Naive thymus-derived CD4-positive, alpha-beta T cell (primary cell): ENCODE data around the gene SSTR4. TPM values are rescaled to one million over a fixed set of nuclear protein-coding genes. Genes with fewer than 3 reads are reported as not detected.

Experiments used
- ATAC-seq: fragments of 150-1000 bp; cut with Tn5 transposase; 2 replicates; pipeline ENCODE4 v1.10.0; 2021; ENCODE audit warnings: mild to moderate bottlenecking, moderate library complexity
- CTCF ChIA-PET: fragments of 350-600 bp; sonication (Branson Sonifier 250); formaldehyde crosslinking; loops from one replicate; lab custom pipeline; 2021; ENCODE audit warnings: antibody characterized with exemption; lab: Charles Lee
- POLR2A ChIA-PET: fragments of 350-600 bp; sonication (Branson Sonifier 250); formaldehyde crosslinking; loops from one replicate; lab custom pipeline; 2021; ENCODE audit warnings: antibody characterized with exemption, inconsistent platforms; lab: Charles Lee
- DNase-seq, 9 donors: peaks; one replicate each; pipeline versions ENCODE4 v3.0.0 to v3.0.0-alpha.2; 2020 to 2022; ENCODE audit warnings: mixed read lengths in 1 of 9
- H3K27ac ChIP-seq: one replicate; pipeline ENCODE4 v1.7.0; 2013; ENCODE audit warnings: mild to moderate bottlenecking, low read depth, low read length, moderate library complexity
- H3K27me3 ChIP-seq, 2 donors: one replicate each; pipeline ENCODE4 v1.7.0; 2013; ENCODE audit warnings: low read length in 2 of 2, mild to moderate bottlenecking in 2 of 2, moderate library complexity in 2 of 2; ENCODE audit not compliant: control insufficient read depth in 2 of 2, insufficient read depth in 2 of 2
- H3K36me3 ChIP-seq, 3 experiments: 1 replicate in 2 of 3; 2 replicates in 1 of 3; pipeline ENCODE4 v1.7.0; 2013; ENCODE audit warnings: low read length in 3 of 3, mild to moderate bottlenecking in 3 of 3, moderate library complexity in 1 of 3; ENCODE audit not compliant: insufficient read depth in 3 of 3, control insufficient read depth in 2 of 3
- H3K4me1 ChIP-seq, 2 donors: one replicate each; pipeline ENCODE4 v1.7.0; 2013; ENCODE audit warnings: low read length in 2 of 2, mild to moderate bottlenecking in 2 of 2, moderate library complexity in 1 of 2; ENCODE audit not compliant: control insufficient read depth in 2 of 2, insufficient read depth in 2 of 2
- H3K4me3 ChIP-seq: 2 replicates; pipeline ENCODE4 v1.7.0; 2013; ENCODE audit warnings: mild to moderate bottlenecking, low read length
- H3K9me3 ChIP-seq, 3 experiments: 1 replicate in 2 of 3; 2 replicates in 1 of 3; pipeline ENCODE4 v1.7.0; 2013; ENCODE audit warnings: low read length in 3 of 3; ENCODE audit not compliant: control insufficient read depth in 2 of 3
- H3K27ac Mint-ChIP-seq, 9 donors: one replicate each; pipeline ENCODE4 v1.8.0; 2020 to 2022; ENCODE audit warnings: mixed read lengths in 9 of 9, mild to moderate bottlenecking in 8 of 9, moderate library complexity in 5 of 9, inconsistent platforms in 2 of 9
- H3K27me3 Mint-ChIP-seq, 5 donors: one replicate each; pipeline ENCODE4 v1.8.0; 2021 to 2022; ENCODE audit warnings: mixed read lengths in 5 of 5, mild to moderate bottlenecking in 1 of 5
- H3K36me3 Mint-ChIP-seq, 5 donors: one replicate each; pipeline ENCODE4 v1.8.0; 2020 to 2022; ENCODE audit warnings: mixed read lengths in 5 of 5, mild to moderate bottlenecking in 3 of 5, inconsistent platforms in 1 of 5
- H3K4me1 Mint-ChIP-seq, 7 donors: one replicate each; pipeline ENCODE4 v1.8.0; 2020 to 2022; ENCODE audit warnings: mixed read lengths in 7 of 7, mild to moderate bottlenecking in 3 of 7, inconsistent platforms in 1 of 7
- H3K4me3 Mint-ChIP-seq, 10 donors: one replicate each; pipeline ENCODE4 v1.8.0; 2020 to 2022; ENCODE audit warnings: mild to moderate bottlenecking in 10 of 10, mixed read lengths in 10 of 10, moderate library complexity in 6 of 10, inconsistent platforms in 2 of 10
- H3K9me3 Mint-ChIP-seq, 11 donors: one replicate each; pipeline ENCODE4 v1.8.0; 2020 to 2022; ENCODE audit warnings: mixed read lengths in 11 of 11, mild to moderate bottlenecking in 4 of 11, inconsistent platforms in 1 of 11, moderate library complexity in 1 of 11
- intact Hi-C, 2 donors: fragments of 100-400 bp; cut with micrococcal nuclease; formaldehyde crosslinking; loops; one replicate each; pipeline ENCODE4 v1.15.1; 2023
- polyA plus RNA-seq, 2 donors: library from polyadenylated mRNA; unstranded; fragments of 300-500 nt; fragmentation: Illumina TruSeq; gene quantifications; one replicate each; pipeline ENCODE4 v1.2.3, GENCODE V29; 2021
- total RNA-seq, 6 experiments: library from RNA in 5 of 6; stranded (reverse) in 5 of 6; gene quantifications; 1 replicate in 5 of 6; 2 replicates in 1 of 6; pipeline ENCODE4 v1.2.3 and lab custom pipeline; 2021 to 2026

The SSTR4 gene
- total and polyA plus RNA-seq, 7 experiments from 2014 or later, result not detected

DNA sequence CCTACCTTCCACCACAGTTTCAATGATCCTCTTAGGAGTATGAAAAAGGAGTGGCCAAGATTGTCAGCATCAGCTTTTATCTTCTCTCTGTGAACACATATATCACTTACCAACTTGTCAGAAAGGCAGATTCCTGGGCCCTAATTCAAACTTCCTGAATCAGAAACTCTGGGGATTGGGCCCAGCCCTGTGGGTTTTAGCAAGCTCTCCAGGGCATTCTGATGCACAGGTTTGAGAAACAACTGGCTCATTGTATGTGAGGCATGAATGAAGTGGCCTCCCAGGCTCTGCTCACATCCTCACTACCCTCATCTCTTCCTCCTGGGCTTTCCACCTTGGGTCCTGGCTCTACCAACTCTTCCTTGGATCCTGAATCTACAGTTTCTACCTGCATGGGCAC lies 27.5 kb downstream of the SSTR4 start:
- ChIA-PET POLR2A (no interaction called here), CTCF (no interaction called here)
- no peaks in the 10 kb centered on the region for H3K9me3 Mint-ChIP-seq

DNA sequence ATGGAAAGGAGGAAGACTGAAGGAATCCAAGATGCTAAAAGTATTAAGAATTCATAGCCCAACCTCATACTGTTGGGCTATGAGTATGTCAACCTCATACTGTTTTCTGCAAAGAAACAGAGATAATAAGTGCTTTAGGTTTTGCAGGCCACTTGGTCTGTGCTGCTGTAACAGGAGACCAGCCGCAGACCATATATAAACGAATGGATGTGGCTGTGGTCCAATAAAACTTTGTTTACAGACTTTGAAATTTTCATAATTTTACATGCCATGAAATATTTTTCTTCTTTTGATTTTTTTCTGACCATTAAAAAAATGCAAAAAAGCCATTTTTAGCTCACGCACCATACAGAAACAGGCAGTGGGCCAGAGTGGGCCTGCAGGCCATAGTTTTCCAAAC lies 28.1 kb downstream of the SSTR4 start:
- H3K27ac ChIP-seq, result no peak overlapping the region
- ATAC-seq (no peak), DNase-seq (no peak)
- Mint-ChIP-seq H3K4me3 (no peak overlapping the region), H3K4me1 (peaks cover 0 to 2% (median 0%) of the 10 kb centered on the region in 7 donors), H3K27ac (no peak overlapping the region), H3K36me3 (no peaks in the 10 kb centered on the region), H3K9me3 (peaks cover 0 to 1% (median 0%) of the 10 kb centered on the region in 11 donors), H3K27me3 (peaks cover 0 to 19% (median 10%) of the 10 kb centered on the region in 5 donors)
- ChIA-PET CTCF (no interaction called here), POLR2A (no interaction called here)
- no peaks in the 10 kb centered on the region for H3K27me3 ChIP-seq
- no peaks in the 10 kb centered on the region for H3K9me3 ChIP-seq
- H3K36me3 ChIP-seq, result no peaks in the 10 kb centered on the region
- no peaks in the 10 kb centered on the region for H3K4me1 ChIP-seq
- H3K4me3 ChIP-seq, result no peak overlapping the region
- intact Hi-C loops, result no loop called here

More for the DNA sequence above, 27.5 kb downstream of the SSTR4 start:
- intact Hi-C loops, result no loop called here
- DNase-seq, result no peak
- no peak overlapping the region for H3K4me3 ChIP-seq
- no peak for ATAC-seq
- Mint-ChIP-seq H3K27me3 (peaks cover under 1 to 19% (median 10%) of the 10 kb centered on the region in 5 donors), H3K27ac (no peak overlapping the region), H3K4me3 (no peak overlapping the region), H3K4me1 (peaks cover 0 to 2% (median 0%) of the 10 kb centered on the region in 7 donors), H3K36me3 (no peaks in the 10 kb centered on the region)
- H3K4me1 ChIP-seq, result no peaks in the 10 kb centered on the region
- H3K27ac ChIP-seq, result no peak overlapping the region
- H3K36me3 ChIP-seq, result no peaks in the 10 kb centered on the region
- H3K9me3 ChIP-seq, result no peaks in the 10 kb centered on the region
- no peaks in the 10 kb centered on the region for H3K27me3 ChIP-seq

DNA sequence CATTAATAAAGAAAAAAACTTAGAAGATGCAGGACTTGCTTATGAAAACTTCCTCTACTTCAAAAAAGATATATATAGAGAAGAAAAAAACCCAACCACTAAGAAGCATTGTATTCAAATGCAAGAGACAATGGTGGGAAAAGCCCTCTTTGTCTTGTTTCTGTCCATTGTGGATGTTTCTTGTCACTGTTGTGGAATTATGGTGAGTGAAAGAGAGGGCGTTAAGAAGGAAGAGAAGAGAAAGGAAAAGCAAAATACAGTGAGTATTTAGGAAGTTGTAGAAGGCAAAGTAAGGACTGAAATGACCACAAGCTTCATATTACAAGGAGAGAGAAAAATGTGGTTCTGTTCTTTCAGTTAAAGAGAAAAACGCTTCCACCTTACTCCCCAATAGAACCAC lies 28.5 kb downstream of the SSTR4 start:
- H3K4me1 ChIP-seq, result no peaks in the 10 kb centered on the region
- no peak overlapping the region for H3K27ac ChIP-seq
- ChIA-PET CTCF (no interaction called here), POLR2A (no interaction called here)
- H3K36me3 ChIP-seq, result no peaks in the 10 kb centered on the region
- DNase-seq, result no peak
- H3K27me3 Mint-ChIP-seq, result peaks cover 0 to 19% (median 10%) of the 10 kb centered on the region in 5 donors
- no peaks in the 10 kb centered on the region for H3K9me3 ChIP-seq
- H3K9me3 Mint-ChIP-seq, result peaks cover 0 to 1% (median 0%) of the 10 kb centered on the region in 11 donors
- no peaks in the 10 kb centered on the region for H3K27me3 ChIP-seq
- H3K4me3 Mint-ChIP-seq, result no peak overlapping the region
- intact Hi-C loops, result no loop called here
- peaks cover 0 to 2% (median 0%) of the 10 kb centered on the region in 7 donors for H3K4me1 Mint-ChIP-seq
- H3K27ac Mint-ChIP-seq, result no peak overlapping the region
- ATAC-seq, result no peak
- no peaks in the 10 kb centered on the region for H3K36me3 Mint-ChIP-seq
- H3K4me3 ChIP-seq, result no peak overlapping the region

DNA sequence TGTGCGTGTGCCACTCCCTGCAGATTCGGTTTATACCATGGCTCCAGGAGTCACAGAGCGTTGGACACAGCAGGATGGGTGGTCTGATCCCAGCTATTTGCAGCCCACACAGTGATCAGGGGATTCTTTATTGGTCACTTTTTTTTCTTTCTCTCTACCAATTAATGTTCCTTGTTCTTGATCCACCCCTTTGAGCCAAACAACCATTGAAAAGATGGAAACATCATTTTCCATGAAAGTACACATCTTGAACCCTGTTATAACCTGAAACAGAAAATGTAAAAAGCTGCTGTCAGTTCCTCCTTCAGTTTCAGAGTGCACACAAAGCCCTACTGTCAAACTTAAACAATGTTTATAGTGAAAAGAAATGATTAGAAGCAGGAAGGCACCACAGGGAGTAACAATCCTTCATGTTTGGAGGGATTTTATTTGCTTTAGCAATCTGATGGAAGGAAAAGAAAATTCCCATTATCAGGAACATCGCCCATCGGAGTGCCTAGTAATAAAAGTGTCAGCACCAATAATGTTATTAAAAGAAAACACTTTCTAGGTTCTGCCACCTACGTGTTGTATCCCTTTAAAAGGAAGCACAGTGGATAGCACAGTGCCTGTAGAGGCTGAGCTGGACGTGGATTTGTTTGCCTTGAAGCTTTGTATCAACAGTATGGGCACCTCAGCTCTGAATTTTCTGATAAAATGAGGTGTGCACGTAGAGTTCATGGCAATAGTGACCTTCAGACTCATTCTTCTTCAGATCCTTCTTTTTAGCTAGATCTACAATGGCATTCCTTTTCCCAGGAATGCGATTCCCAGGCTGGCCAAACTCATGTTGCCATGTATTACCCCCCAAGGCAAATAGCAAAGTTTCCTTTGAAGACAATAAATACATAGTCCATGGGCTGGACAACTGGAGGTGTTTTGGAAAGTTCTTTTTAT lies 30.4 kb downstream of the SSTR4 start:
- ChIA-PET POLR2A (no interaction called here), CTCF (no interaction called here)
- peaks cover 0 to 1% (median 0%) of the 10 kb centered on the region in 11 donors for H3K9me3 Mint-ChIP-seq
- H3K4me3 Mint-ChIP-seq, result no peak overlapping the region
- peaks cover 0 to 15% (median 10%) of the 10 kb centered on the region in 5 donors for H3K27me3 Mint-ChIP-seq
- no peak overlapping the region for H3K27ac ChIP-seq
- H3K4me1 Mint-ChIP-seq, result peaks cover 0 to 2% (median 0%) of the 10 kb centered on the region in 7 donors
- no peak overlapping the region for H3K4me3 ChIP-seq
- no peaks in the 10 kb centered on the region for H3K36me3 ChIP-seq
- no peak for DNase-seq
- H3K9me3 ChIP-seq, result no peaks in the 10 kb centered on the region
- intact Hi-C loops, result no loop called here
- no peaks in the 10 kb centered on the region for H3K36me3 Mint-ChIP-seq
- H3K27ac Mint-ChIP-seq, result no peak overlapping the region
- no peaks in the 10 kb centered on the region for H3K4me1 ChIP-seq
- no peak for ATAC-seq
- H3K27me3 ChIP-seq, result no peaks in the 10 kb centered on the region

DNA sequence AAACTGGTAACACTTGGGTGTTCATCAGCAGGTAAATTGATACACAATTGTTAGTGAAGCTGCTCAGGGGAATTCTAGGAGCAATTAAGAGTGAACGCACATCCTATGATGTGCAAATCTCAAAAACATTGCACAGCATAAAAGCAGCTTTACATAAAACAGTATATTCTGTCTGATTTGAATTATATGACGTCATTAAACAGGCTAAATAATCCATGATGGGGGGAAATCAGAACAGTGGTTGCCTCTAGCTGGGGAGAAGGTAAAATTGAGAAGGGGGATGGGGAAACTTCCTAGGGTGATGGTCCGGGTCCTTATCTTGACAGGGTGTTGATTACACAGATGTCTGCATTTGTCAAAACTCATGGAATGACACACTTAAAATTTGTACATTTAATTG lies 31.7 kb downstream of the SSTR4 start:
- Mint-ChIP-seq H3K27ac (no peak overlapping the region), H3K27me3 (peaks cover 0 to 12% (median 9%) of the 10 kb centered on the region in 5 donors), H3K9me3 (peaks cover 0 to 1% (median 0%) of the 10 kb centered on the region in 11 donors), H3K4me1 (peaks cover 0 to 2% (median 0%) of the 10 kb centered on the region in 7 donors), H3K4me3 (no peak overlapping the region), H3K36me3 (no peaks in the 10 kb centered on the region)
- no peaks in the 10 kb centered on the region for H3K27me3 ChIP-seq
- H3K27ac ChIP-seq, result no peak overlapping the region
- ChIA-PET CTCF (no interaction called here), POLR2A (no interaction called here)
- DNase-seq (no peak), ATAC-seq (no peak)
- no peaks in the 10 kb centered on the region for H3K4me1 ChIP-seq
- no peaks in the 10 kb centered on the region for H3K36me3 ChIP-seq
- intact Hi-C loops, result no loop called here
- no peak overlapping the region for H3K4me3 ChIP-seq
- no peaks in the 10 kb centered on the region for H3K9me3 ChIP-seq

DNA sequence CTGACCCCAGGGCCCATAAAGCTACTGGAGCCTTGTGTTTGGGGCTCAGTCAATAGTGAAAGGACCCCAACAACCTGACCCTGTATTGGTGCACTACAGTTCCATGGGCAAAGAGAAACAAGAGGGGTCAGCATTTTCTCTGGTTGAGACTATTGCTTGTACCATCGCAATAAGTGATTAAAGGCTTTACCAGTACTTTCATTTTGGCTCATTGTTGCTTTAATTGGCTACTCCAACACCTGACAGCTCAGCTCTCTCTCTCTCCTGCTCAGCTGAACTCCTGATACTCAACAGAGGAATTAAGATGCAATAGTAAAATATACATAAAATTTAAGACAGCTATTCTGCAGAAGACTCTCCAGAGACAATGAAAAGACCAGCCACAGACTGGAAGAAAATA lies 33.2 kb downstream of the SSTR4 start:
- no peaks in the 10 kb centered on the region for H3K4me1 ChIP-seq
- ATAC-seq (no peak), DNase-seq (no peak)
- Mint-ChIP-seq H3K4me1 (no peaks in the 10 kb centered on the region), H3K27ac (no peak overlapping the region), H3K9me3 (peaks cover 0 to 1% (median 0%) of the 10 kb centered on the region in 11 donors), H3K36me3 (no peaks in the 10 kb centered on the region), H3K27me3 (peaks cover 0 to 12% (median 10%) of the 10 kb centered on the region in 5 donors), H3K4me3 (no peak overlapping the region)
- no peaks in the 10 kb centered on the region for H3K36me3 ChIP-seq
- H3K9me3 ChIP-seq, result no peaks in the 10 kb centered on the region
- ChIA-PET CTCF (no interaction called here), POLR2A (no interaction called here)
- H3K27ac ChIP-seq, result no peak overlapping the region
- H3K4me3 ChIP-seq, result no peak overlapping the region
- intact Hi-C loops, result no loop called here
- no peaks in the 10 kb centered on the region for H3K27me3 ChIP-seq
